ENCODE results near the gene RBM19.

DNA sequence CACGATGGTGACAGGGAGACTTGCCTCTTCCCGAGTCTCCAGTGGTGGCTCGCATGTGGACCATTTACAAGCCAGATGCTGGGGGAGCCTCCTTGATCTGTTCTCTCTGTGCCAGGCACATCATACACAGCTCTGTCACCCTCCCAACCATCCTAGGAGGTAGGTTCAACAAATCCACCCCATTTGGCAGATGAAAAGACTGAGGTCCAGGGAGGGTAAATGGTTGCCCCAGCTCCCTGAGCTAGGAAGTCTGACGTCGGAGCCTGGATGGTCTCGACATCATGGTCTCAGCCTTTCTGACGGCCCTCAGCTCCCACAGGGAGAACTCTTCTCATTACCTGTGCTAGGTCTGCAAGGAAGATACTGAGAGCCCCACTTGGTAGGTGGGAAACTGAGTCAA is 189.6 kb downstream of the RBM19 start:
- TF ChIP-seq, protein P1, sequence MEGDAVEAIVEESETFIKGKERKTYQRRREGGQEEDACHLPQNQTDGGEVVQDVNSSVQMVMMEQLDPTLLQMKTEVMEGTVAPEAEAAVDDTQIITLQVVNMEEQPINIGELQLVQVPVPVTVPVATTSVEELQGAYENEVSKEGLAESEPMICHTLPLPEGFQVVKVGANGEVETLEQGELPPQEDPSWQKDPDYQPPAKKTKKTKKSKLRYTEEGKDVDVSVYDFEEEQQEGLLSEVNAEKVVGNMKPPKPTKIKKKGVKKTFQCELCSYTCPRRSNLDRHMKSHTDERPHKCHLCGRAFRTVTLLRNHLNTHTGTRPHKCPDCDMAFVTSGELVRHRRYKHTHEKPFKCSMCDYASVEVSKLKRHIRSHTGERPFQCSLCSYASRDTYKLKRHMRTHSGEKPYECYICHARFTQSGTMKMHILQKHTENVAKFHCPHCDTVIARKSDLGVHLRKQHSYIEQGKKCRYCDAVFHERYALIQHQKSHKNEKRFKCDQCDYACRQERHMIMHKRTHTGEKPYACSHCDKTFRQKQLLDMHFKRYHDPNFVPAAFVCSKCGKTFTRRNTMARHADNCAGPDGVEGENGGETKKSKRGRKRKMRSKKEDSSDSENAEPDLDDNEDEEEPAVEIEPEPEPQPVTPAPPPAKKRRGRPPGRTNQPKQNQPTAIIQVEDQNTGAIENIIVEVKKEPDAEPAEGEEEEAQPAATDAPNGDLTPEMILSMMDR (conservative IDR thresholded peaks at IDR 0.05), result no peak
- no peak for TF ChIP-seq ZFX (IDR thresholded peaks at IDR 0.05)
